Hindlimb muscle (tissue), 1 donor: Measurements from ENCODE around the gene TRIM38. TPM values are rescaled to one million over a fixed set of nuclear protein-coding genes. Genes with fewer than 3 reads are reported as not detected.
"Not testable (repeated sequence)": the region's sequence is repeated elsewhere in the genome, so short reads cannot be mapped to it uniquely, and the experiment has no call there.

Experiments
- DNase-seq: peaks from one replicate; pipeline ENCODE4 v3.0.0-alpha.2; 2013
- polyA plus RNA-seq: library from polyadenylated mRNA; unstranded; fragments of 120-200 nt; gene quantifications from one replicate; pipeline ENCODE4 v1.2.1, GENCODE V29; 2013; ENCODE audit not compliant: insufficient read length

TRIM38 gene, protein sequence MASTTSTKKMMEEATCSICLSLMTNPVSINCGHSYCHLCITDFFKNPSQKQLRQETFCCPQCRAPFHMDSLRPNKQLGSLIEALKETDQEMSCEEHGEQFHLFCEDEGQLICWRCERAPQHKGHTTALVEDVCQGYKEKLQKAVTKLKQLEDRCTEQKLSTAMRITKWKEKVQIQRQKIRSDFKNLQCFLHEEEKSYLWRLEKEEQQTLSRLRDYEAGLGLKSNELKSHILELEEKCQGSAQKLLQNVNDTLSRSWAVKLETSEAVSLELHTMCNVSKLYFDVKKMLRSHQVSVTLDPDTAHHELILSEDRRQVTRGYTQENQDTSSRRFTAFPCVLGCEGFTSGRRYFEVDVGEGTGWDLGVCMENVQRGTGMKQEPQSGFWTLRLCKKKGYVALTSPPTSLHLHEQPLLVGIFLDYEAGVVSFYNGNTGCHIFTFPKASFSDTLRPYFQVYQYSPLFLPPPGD
- 6.4 TPM for polyA plus RNA-seq

- peak; percentile 90 for DNase-seq
Observed at GRCh38 chr6:25962149-25963127, at the start of gene TRIM38. TRIM38 (plus strand) TSS chr6:25962802; CDS start chr6:25966523, 3,721 bp downstream.

DNA sequence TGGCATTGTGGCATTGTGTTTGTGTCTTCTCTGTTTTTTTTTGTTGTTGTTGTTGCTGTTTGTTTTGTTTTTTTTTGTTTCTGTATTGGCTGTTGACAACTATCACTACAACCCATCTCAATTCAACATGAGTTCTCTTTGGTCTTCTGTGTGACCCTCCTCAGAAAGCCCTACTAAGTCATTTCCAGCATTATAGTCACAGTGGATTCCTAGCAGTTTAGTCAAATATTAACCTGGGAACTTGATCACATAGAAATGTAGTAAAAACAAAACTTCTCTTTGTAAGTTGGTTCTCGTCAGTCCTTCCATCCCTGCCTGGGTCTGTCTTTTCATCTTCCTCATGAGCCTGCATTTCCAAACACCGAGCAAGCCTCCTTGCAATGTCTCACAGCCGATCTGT, 48.9 kb upstream of the TRIM38 start:
- no peak for DNase-seq

- DNase-seq: no peak
Observed at GRCh38 chr6:25916330-25916729, 46.3 kb upstream of the TRIM38 start.

- no peak for DNase-seq
Observed at GRCh38 chr6:25916789-25917490, 45.7 kb upstream of the TRIM38 start.

GRCh38 chr6:25918083-25918683, 44.4 kb upstream of the TRIM38 start:
- DNase-seq: no peak

GRCh38 chr6:25919657-25920056, 42.9 kb upstream of the TRIM38 start:
- no peak for DNase-seq

DNA sequence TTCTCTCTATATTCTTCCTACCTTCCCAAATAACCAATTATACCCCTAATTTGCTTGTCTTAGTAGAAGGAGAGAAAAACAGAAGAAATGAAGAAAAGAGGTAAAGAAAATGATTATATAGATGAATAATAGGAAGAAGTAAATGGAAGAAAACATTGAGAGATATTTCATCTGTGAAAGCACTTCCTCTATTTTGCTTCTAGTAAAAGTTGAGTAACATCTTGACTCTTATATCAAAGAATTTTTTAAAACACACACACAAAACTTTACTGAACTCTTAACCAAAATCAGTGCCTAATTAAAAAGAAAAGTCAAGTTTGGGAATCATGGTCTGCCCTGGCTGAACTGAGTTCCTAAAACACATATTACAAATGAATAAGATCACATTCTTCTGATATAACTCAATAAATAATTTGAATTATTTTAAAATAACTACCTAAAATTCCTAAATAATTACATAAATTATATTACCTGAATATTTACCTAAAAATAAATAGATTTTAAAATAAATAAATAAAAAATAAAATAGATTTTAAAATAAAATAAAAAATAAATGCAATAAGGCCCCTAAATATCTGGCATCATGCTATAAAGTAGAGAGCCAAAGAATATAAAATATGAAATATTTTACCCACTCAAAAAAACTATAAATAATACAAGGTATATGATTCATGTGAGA, 40.9 kb upstream of the TRIM38 start:
- DNase-seq: no peak

GRCh38 chr6:25922301-25922700, 40.3 kb upstream of the TRIM38 start:
- peak; percentile 11 for DNase-seq

DNA sequence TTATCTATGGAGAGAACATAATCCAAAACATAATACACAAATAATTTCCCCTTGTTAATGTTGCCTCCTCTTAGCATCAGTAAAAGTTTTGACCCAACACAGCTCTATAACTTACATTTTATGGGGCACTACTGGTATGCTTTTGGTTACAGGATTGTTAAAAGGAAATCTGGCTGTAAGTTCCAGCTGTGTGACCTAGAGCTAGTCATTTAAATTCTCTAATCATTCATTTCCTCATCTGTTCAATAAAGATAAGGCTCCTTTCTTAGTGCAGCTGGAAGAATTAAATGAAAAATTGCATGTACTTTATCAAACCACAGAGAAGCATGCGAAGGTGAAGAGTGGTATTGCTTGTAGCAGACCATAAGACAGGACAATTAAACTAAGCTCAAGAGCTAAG, 36.7 kb upstream of the TRIM38 start:
- no peak for DNase-seq

- DNase-seq: no peak
Observed at GRCh38 chr6:25927178-25927577, 35.4 kb upstream of the TRIM38 start.

DNA sequence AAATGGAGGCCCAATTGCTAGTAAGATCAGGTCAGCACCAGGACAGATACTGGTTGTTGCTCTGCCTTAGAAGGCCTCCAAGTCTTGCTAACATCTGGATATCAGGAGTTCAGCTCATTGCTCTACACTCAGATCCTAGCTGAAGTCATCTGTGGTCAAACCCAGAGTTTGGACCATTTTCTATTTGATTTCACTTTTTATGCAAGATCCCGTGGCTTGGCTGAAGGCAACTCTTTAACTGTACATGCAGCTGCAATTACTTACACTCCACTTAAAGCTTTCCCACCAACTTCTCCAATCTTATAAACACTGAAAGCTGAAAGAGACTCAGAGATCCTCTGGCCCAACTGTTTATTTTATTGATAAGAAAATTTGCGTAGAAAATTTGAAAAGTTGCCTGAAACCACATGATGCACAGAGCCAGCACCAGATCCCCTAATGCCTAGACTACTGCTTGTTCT, 34.8 kb upstream of the TRIM38 start:
- peak; percentile 9 for DNase-seq

- no peak for DNase-seq
Observed at GRCh38 chr6:25928562-25929324, 33.9 kb upstream of the TRIM38 start.

- not testable (repeated sequence) for DNase-seq
Observed at GRCh38 chr6:25929785-25930184, 32.8 kb upstream of the TRIM38 start.

DNA sequence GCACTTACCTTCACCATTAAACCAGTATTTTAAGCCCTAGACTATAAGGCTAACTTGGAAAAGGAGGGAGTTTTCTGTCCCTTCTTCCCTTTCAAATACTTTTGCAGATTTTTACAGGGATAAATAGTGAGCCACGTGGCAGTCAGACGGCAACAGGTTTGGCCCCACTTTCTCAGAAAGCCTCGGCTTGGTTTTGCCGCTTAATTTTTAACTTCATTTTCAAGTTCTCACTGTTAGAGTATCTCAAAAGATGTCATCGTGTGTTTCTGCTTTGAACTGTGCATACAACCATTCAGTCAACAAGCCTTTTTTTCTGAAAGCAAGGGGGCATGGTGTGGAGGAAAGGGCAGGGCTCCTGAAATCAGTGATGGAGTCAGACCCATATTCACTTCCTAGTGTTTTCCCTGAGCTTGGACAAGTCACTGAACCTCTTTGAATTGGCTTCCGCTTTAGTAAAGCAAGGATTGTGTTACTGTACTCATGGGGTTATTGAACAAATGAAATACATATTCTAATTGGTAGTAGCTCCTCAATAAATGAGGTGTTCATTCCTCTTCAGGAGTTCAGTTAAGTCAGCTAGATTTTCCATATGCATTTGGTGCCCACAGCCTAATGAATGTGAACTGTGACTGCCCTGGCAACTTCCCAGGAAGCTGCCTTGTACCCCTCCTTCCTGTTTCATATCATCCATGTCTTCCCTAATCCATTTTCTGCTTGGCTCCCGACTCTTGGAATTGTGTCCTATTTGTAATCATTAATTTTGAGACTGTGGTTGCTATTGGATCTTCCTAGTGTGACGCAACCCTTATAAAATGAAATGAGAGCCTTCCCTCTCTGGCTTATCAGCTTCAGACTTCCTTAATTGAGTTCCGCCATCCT, 31.8 kb upstream of the TRIM38 start, which contains the start of gene SLC17A2:
Gene SLC17A2, minus strand, starts transcription at position 160 of the 879 bp plus-strand sequence. CDS start 4,895 bp downstream, outside the sequence.
- no peak for DNase-seq

- DNase-seq: no peak
Observed at GRCh38 chr6:25931411-25931709, 31.2 kb upstream of the TRIM38 start.

DNA sequence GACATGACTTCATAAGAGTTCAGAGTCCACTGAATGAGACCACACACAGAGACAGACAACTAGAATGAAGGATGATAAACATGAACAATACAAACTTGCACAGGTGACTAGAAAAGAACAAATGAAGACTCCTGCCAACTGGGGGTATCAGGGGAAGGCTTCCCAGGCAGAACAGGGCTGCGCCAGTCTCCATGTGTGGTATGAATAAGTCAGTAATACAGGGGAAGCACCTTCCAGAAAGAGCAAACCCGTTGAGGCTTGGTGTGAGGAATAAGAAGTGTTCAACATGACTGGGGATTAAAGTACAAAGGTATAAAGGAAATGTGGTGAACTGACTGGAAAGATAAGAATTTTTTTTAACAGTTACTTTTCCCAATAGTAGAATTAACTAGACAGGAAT, 28.4 kb upstream of the TRIM38 start:
- no peak for DNase-seq

- DNase-seq: no peak
Observed at GRCh38 chr6:25934735-25935313, 27.8 kb upstream of the TRIM38 start.

DNA sequence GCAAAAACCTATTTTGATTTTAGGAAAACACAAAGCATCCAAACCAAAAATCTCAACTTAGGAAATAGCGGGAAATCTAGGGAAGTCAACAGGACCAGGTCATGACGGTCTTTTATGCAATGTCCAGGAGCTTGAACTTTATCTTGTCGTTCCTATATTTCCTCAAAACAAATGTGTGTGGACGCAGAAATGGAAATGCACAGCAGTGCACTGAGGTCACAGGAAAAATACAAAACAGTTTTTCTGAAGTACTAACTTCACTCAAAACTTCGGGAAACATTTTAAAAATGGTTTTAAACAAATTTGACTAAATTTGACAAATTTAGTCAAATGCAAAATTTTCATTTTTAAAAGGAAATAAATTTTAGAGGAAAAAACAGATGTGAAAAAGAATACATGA, 26.6 kb upstream of the TRIM38 start:
- DNase-seq: no peak

GRCh38 chr6:25939593-25939992, 23.0 kb upstream of the TRIM38 start:
- DNase-seq: no peak
